MV-4-11 (cell line): ENCODE data around the gene CFAP61.

ENCODE experiments used
- DNase-seq: peaks from one replicate; lab custom pipeline; 2025; lab: John Stamatoyannopoulos, UW

Gene CFAP61

GRCh38 chr20:20181322-20181721, 129.0 kb downstream of the CFAP61 start:
- DNase-seq, result no peak

- peak; percentile 60 for DNase-seq
Observed at GRCh38 chr20:20184149-20184548, 131.8 kb downstream of the CFAP61 start.

GRCh38 chr20:20184706-20185105, 132.4 kb downstream of the CFAP61 start:
- DNase-seq, result peak; percentile 21

GRCh38 chr20:20188647-20189046, 136.3 kb downstream of the CFAP61 start:
- DNase-seq, result no peak

GRCh38 chr20:20192366-20192765, 140.0 kb downstream of the CFAP61 start:
- no peak for DNase-seq

GRCh38 chr20:20195021-20195705, 142.8 kb downstream of the CFAP61 start:
- DNase-seq, result no peak

GRCh38 chr20:20196610-20197009, 144.3 kb downstream of the CFAP61 start:
- DNase-seq, result no peak

- no peak for DNase-seq
Observed at GRCh38 chr20:20198011-20198410, 145.7 kb downstream of the CFAP61 start.

- no peak for DNase-seq
Observed at GRCh38 chr20:20199361-20200160, 147.2 kb downstream of the CFAP61 start.

GRCh38 chr20:20201124-20201523, 148.8 kb downstream of the CFAP61 start:
- DNase-seq, result peak; percentile 53

GRCh38 chr20:20201639-20202038, 149.3 kb downstream of the CFAP61 start:
- no peak for DNase-seq

- no peak for DNase-seq
Observed at GRCh38 chr20:20202768-20203167, 150.4 kb downstream of the CFAP61 start.

GRCh38 chr20:20203784-20204183, 151.5 kb downstream of the CFAP61 start:
- no peak for DNase-seq

- DNase-seq, result no peak
Observed at GRCh38 chr20:20204256-20204655, 151.9 kb downstream of the CFAP61 start.

GRCh38 chr20:20205141-20205861, 153.0 kb downstream of the CFAP61 start:
- no peak for DNase-seq

- no peak for DNase-seq
Observed at GRCh38 chr20:20205862-20206236, 153.5 kb downstream of the CFAP61 start.

- no peak for DNase-seq
Observed at GRCh38 chr20:20206788-20207187, 154.5 kb downstream of the CFAP61 start.

- DNase-seq, result no peak
Observed at GRCh38 chr20:20207291-20207690, 155.0 kb downstream of the CFAP61 start.

GRCh38 chr20:20207872-20208271, 155.5 kb downstream of the CFAP61 start:
- no peak for DNase-seq

GRCh38 chr20:20209684-20210083, 157.4 kb downstream of the CFAP61 start:
- DNase-seq, result no peak

- DNase-seq, result no peak
Observed at GRCh38 chr20:20210327-20210726, 158.0 kb downstream of the CFAP61 start.

GRCh38 chr20:20210943-20211273, 158.6 kb downstream of the CFAP61 start:
- DNase-seq, result no peak
